WI38 (cell line): Measurements from ENCODE around the gene SMC1A.
"Not testable (repeated sequence)": the region's sequence is repeated elsewhere in the genome, so short reads cannot be mapped to it uniquely, and the experiment has no call there.

Source experiments
- H3K4me3 ChIP-seq: 2 replicates; pipeline ENCODE4 v1.5.1; 2011; ENCODE audit warnings: low read depth, mild to moderate bottlenecking, control low read depth, low read length
- CTCF ChIP-seq: IDR thresholded peaks from 2 replicates; pipeline ENCODE4 v1.5.1; 2012; ENCODE audit warnings: low read depth, mild to moderate bottlenecking, control low read depth, low read length

Gene SMC1A

GRCh38 chrX:53422861-53423306 is 430 bp upstream of the SMC1A start, which contains the start of gene RIBC1:
TSS of gene RIBC1 (plus strand) at chrX:53422873. CDS start at chrX:53426277, 3,404 bp downstream.
- no peak for TF ChIP-seq CTCF
- peak within 1 kb of the TSS; percentile 84 for H3K4me3 ChIP-seq

- TF ChIP-seq CTCF, result no peak
- H3K4me3 ChIP-seq, result peak overlapping the region; percentile 84
Measured at GRCh38 chrX:53421772-53422085, 725 bp downstream of the SMC1A start.

- H3K4me3 ChIP-seq, result peak overlapping the region; percentile 84
- no peak for TF ChIP-seq CTCF
Measured at GRCh38 chrX:53421125-53421524, 1.3 kb downstream of the SMC1A start.

GRCh38 chrX:53420351-53420750 is 2.1 kb downstream of the SMC1A start:
- H3K4me3 ChIP-seq, result not testable (repeated sequence)

- TF ChIP-seq CTCF, result no peak
- no peak overlapping the region for H3K4me3 ChIP-seq
Measured at GRCh38 chrX:53412446-53412845, 10.0 kb downstream of the SMC1A start.

GRCh38 chrX:53403535-53403934 is 18.9 kb downstream of the SMC1A start:
- TF ChIP-seq CTCF, result no peak
- H3K4me3 ChIP-seq, result no peak overlapping the region

GRCh38 chrX:53398216-53398615 is 24.2 kb downstream of the SMC1A start:
- no peak for TF ChIP-seq CTCF
- H3K4me3 ChIP-seq, result no peak overlapping the region

GRCh38 chrX:53395605-53396298 is 26.7 kb downstream of the SMC1A start:
- H3K4me3 ChIP-seq, result no peak overlapping the region
- no peak for TF ChIP-seq CTCF
